ENCODE results near the gene KRT86.
"Not testable (repeated sequence)": the region's sequence is repeated elsewhere in the genome, so short reads cannot be mapped to it uniquely, and the experiment has no call there.

Gene KRT86

GRCh38 chr12:52343550-52343949, 69.1 kb downstream of the KRT86 start:
- Histone ChIP-seq H3K27me3 (peaks cover 6% of the 10 kb centered on the region), H3K9me3 (no peaks in the 10 kb centered on the region; the same call in 1 of the 2 replicates)
- no peak for DNase-seq

GRCh38 chr12:52344111-52344510, 69.7 kb downstream of the KRT86 start:
- Histone ChIP-seq H3K9me3 (no peaks in the 10 kb centered on the region; the same call in 1 of the 2 replicates), H3K27me3 (peaks cover 3% of the 10 kb centered on the region; the same call in 1 of the 2 replicates), H3K36me3 (no peaks in the 10 kb centered on the region), H3K4me3 (ENCODE audit: low read depth, low read length) (no peak overlapping the region), H3K4me1 (no peaks in the 10 kb centered on the region)
- no peak for DNase-seq
- no peak for TF ChIP-seq CTCF (IDR thresholded peaks at IDR 0.05; ENCODE audit: low read depth, low read length)

More at GRCh38 chr12:52343550-52343949, 69.1 kb downstream of the KRT86 start:
- Histone ChIP-seq H3K4me1 (no peaks in the 10 kb centered on the region), H3K36me3 (no peaks in the 10 kb centered on the region), H3K4me3 (ENCODE audit: low read depth, low read length) (no peak overlapping the region)
- no peak for TF ChIP-seq CTCF (IDR thresholded peaks at IDR 0.05; ENCODE audit: low read depth, low read length)

- not testable (repeated sequence) for H3K9me3 ChIP-seq; DNase-seq; H3K4me3 ChIP-seq (ENCODE audit: low read depth, low read length); H3K4me1 ChIP-seq; H3K27me3 ChIP-seq; H3K36me3 ChIP-seq
These were observed 70.6 kb downstream of the KRT86 start for GRCh38 chr12:52345041-52345440.

- peaks cover under 1% of the 10 kb centered on the region; the same call in 1 of the 2 replicates for H3K27me3 ChIP-seq
- H3K9me3 ChIP-seq: no peaks in the 10 kb centered on the region; the same call in 1 of the 2 replicates
- no peaks in the 10 kb centered on the region; the same call in 1 of the 2 replicates for H3K4me1 ChIP-seq
- H3K36me3 ChIP-seq: no peaks in the 10 kb centered on the region
- DNase-seq: no peak
- H3K4me3 ChIP-seq (ENCODE audit: low read depth, low read length): no peak overlapping the region
- TF ChIP-seq CTCF (IDR thresholded peaks at IDR 0.05; ENCODE audit: low read depth, low read length): no peak
These were observed 72.1 kb downstream of the KRT86 start for GRCh38 chr12:52346593-52346992.

GRCh38 chr12:52347016-52347415, 72.6 kb downstream of the KRT86 start:
- Histone ChIP-seq H3K36me3 (no peaks in the 10 kb centered on the region), H3K4me1 (no peaks in the 10 kb centered on the region; the same call in 1 of the 2 replicates), H3K27me3 (peaks cover 2% of the 10 kb centered on the region; the same call in 1 of the 2 replicates), H3K4me3 (ENCODE audit: low read depth, low read length) (no peak overlapping the region), H3K9me3 (no peaks in the 10 kb centered on the region; the same call in 1 of the 2 replicates)
- DNase-seq: no peak
- TF ChIP-seq CTCF (IDR thresholded peaks at IDR 0.05; ENCODE audit: low read depth, low read length): no peak

- Histone ChIP-seq H3K4me3 (ENCODE audit: low read depth, low read length) (no peak overlapping the region), H3K27me3 (peaks cover 2% of the 10 kb centered on the region; the same call in 1 of the 2 replicates), H3K36me3 (no peaks in the 10 kb centered on the region), H3K4me1 (no peaks in the 10 kb centered on the region; the same call in 1 of the 2 replicates), H3K9me3 (no peaks in the 10 kb centered on the region; the same call in 1 of the 2 replicates)
- no peak for TF ChIP-seq CTCF (IDR thresholded peaks at IDR 0.05; ENCODE audit: low read depth, low read length)
- no peak for DNase-seq
These were observed 73.4 kb downstream of the KRT86 start for GRCh38 chr12:52347551-52348510.
